GM12892 (cell line): Measurements from ENCODE around the gene TPO.

Experiments used
- DNase-seq: peaks from one replicate; pipeline ENCODE4 v3.0.0; 2011; ENCODE audit not compliant: insufficient read length
- FAIRE-seq: peaks from 2 replicates; lab custom pipeline; 2011; peaks lifted over from hg19 to GRCh38; lab: Jason Lieb, UNC
- POLR2A ChIP-seq: IDR thresholded peaks from 2 replicates; pipeline ENCODE4 v1.6.1; 2011; ENCODE audit warnings: low read depth, low read length, control low read depth
- POLR2AphosphoS5 ChIP-seq: IDR thresholded peaks from 2 replicates; pipeline ENCODE4 v1.6.1; 2011; ENCODE audit warnings: low read depth, low read length, control low read depth
- TAF1 ChIP-seq: IDR thresholded peaks from 2 replicates; pipeline ENCODE4 v1.6.1; 2011; ENCODE audit warnings: low read depth, mild to moderate bottlenecking, control low read depth, low read length, borderline replicate concordance

TPO gene

GRCh38 chr2:1551905-1552304, 138.6 kb downstream of the TPO start:
- TF ChIP-seq POLR2AphosphoS5, result no peak
- TF ChIP-seq TAF1, result no peak
- TF ChIP-seq POLR2A, result no peak
- no peak for DNase-seq
- no peak for FAIRE-seq

- DNase-seq, result no peak
- no peak for FAIRE-seq
- TF ChIP-seq TAF1 (no peak), POLR2AphosphoS5 (no peak), POLR2A (no peak)
Observed at GRCh38 chr2:1552611-1553010, 139.3 kb downstream of the TPO start.

GRCh38 chr2:1553671-1554295, 140.5 kb downstream of the TPO start:
- DNase-seq, result no peak
- FAIRE-seq, result no peak
- TF ChIP-seq TAF1 (no peak), POLR2AphosphoS5 (no peak), POLR2A (no peak)

- DNase-seq (no peak), FAIRE-seq (no peak)
- TF ChIP-seq POLR2A (no peak), POLR2AphosphoS5 (no peak), TAF1 (no peak)
Observed at GRCh38 chr2:1556286-1556685, 143.0 kb downstream of the TPO start.

GRCh38 chr2:1556776-1557466, 143.7 kb downstream of the TPO start:
- no peak for DNase-seq
- TF ChIP-seq POLR2AphosphoS5, result no peak
- no peak for TF ChIP-seq TAF1
- no peak for TF ChIP-seq POLR2A
- no peak for FAIRE-seq

GRCh38 chr2:1557467-1557820, 144.2 kb downstream of the TPO start:
- TF ChIP-seq POLR2AphosphoS5 (no peak), POLR2A (no peak), TAF1 (no peak)
- FAIRE-seq, result no peak
- DNase-seq, result no peak

GRCh38 chr2:1559589-1560175, 146.4 kb downstream of the TPO start:
- TF ChIP-seq TAF1, result no peak
- no peak for TF ChIP-seq POLR2A
- no peak for TF ChIP-seq POLR2AphosphoS5
- FAIRE-seq (no peak), DNase-seq (no peak)

- FAIRE-seq, result no peak
- TF ChIP-seq TAF1 (no peak), POLR2AphosphoS5 (no peak), POLR2A (no peak)
Observed at GRCh38 chr2:1561259-1561658, 148.0 kb downstream of the TPO start.

GRCh38 chr2:1561811-1562421, 148.7 kb downstream of the TPO start:
- FAIRE-seq (no peak), DNase-seq (no peak)
- TF ChIP-seq POLR2AphosphoS5, result no peak

More at GRCh38 chr2:1561259-1561658, 148.0 kb downstream of the TPO start:
- DNase-seq, result no peak

- no peak for TF ChIP-seq POLR2AphosphoS5
- TF ChIP-seq POLR2A, result no peak
- TF ChIP-seq TAF1, result no peak
- no peak for FAIRE-seq
- no peak for DNase-seq
Observed at GRCh38 chr2:1563084-1563857, 150.0 kb downstream of the TPO start.
